Right renal cortex interstitium (tissue), 3 donors: Measurements from ENCODE around the gene ARSI. TPM values are rescaled to one million over a fixed set of nuclear protein-coding genes. Genes with fewer than 3 reads are reported as not detected.

Experiments
- DNase-seq, 3 donors: peaks; one replicate each; pipeline ENCODE4 v3.0.0-alpha.2; 2013; ENCODE audit warnings: low read depth in 3 of 3, low spot score in 2 of 3
- polyA plus RNA-seq, 3 donors: library from polyadenylated mRNA; unstranded; fragments of 120-200 nt; gene quantifications; one replicate each; pipeline ENCODE4 v1.2.1, GENCODE V29; 2013; ENCODE audit not compliant: insufficient read length in 3 of 3

ARSI gene
- 1 to 10 TPM; 2.6 to 3.2 (median 2.7) TPM for polyA plus RNA-seq

GRCh38 chr5:150302301-150303069, at the start of gene ARSI:
TSS of gene ARSI (minus strand) at chr5:150302905. CDS start at chr5:150302373, 532 bp downstream.
- no peak for DNase-seq

- DNase-seq = peak in 1 of 3 donors; percentile 42
These were observed 48.0 kb upstream of the ARSI start for GRCh38 chr5:150350524-150351344.

GRCh38 chr5:150349681-150350275, 47.1 kb upstream of the ARSI start:
- DNase-seq = no peak

- DNase-seq = no peak
These were observed 44.7 kb upstream of the ARSI start for GRCh38 chr5:150347451-150347850.

GRCh38 chr5:150347003-150347402, 44.3 kb upstream of the ARSI start:
- DNase-seq = no peak

GRCh38 chr5:150346592-150346991, 43.9 kb upstream of the ARSI start:
- DNase-seq = no peak

GRCh38 chr5:150345716-150346115, 43.0 kb upstream of the ARSI start:
- no peak for DNase-seq

GRCh38 chr5:150343994-150344631, 41.4 kb upstream of the ARSI start:
- DNase-seq = no peak

GRCh38 chr5:150342583-150342982, 39.9 kb upstream of the ARSI start:
- DNase-seq = no peak

GRCh38 chr5:150341989-150342388, 39.3 kb upstream of the ARSI start:
- DNase-seq = no peak

GRCh38 chr5:150341331-150341730, 38.6 kb upstream of the ARSI start:
- DNase-seq = no peak

GRCh38 chr5:150340614-150341255, 38.0 kb upstream of the ARSI start:
- DNase-seq = no peak

- DNase-seq = no peak
These were observed 37.1 kb upstream of the ARSI start for GRCh38 chr5:150339841-150340240.

- no peak for DNase-seq
These were observed 36.5 kb upstream of the ARSI start for GRCh38 chr5:150339165-150339564.

- no peak for DNase-seq
These were observed 35.8 kb upstream of the ARSI start for GRCh38 chr5:150338546-150338945.

- DNase-seq = no peak
These were observed 33.1 kb upstream of the ARSI start for GRCh38 chr5:150335778-150336177.

- DNase-seq = no peak
These were observed 30.7 kb upstream of the ARSI start for GRCh38 chr5:150333400-150333799.

GRCh38 chr5:150329881-150330876, 27.5 kb upstream of the ARSI start:
- no peak for DNase-seq

- DNase-seq = no peak
These were observed 26.3 kb upstream of the ARSI start for GRCh38 chr5:150329038-150329437.
